HCT116 (cell line): ENCODE results near the gene SERINC1. TPM values are rescaled to one million over a fixed set of nuclear protein-coding genes. Genes with fewer than 3 reads are reported as not detected.
A peak's percentile ranks its signal among the peaks of the same experiment; 100 is the strongest.

Experiments
- ATAC-seq: fragments of 200-7000 bp; cut with Tn5 transposase; 2 replicates; pipeline ENCODE4 v1.9.1; 2020; ENCODE audit warnings: mild to moderate bottlenecking, moderate library complexity
- BruUV-seq: library from RNA; stranded (reverse); fragments of 400-500 nt; replicated peaks from 2 replicates; lab custom pipeline; 2021; lab: Mats Ljungman, UMichigan
- CTCF ChIA-PET: fragments of 300-600 bp; sonication (Branson Sonifier 250); formaldehyde crosslinking; loops from one replicate; lab custom pipeline; 2021; ENCODE audit warnings: antibody characterized with exemption; lab: Charles Lee
- POLR2A ChIA-PET: fragments of 300-600, 350-600 bp; sonication (Branson Sonifier 250); formaldehyde crosslinking; loops from one replicate; lab custom pipeline; 2021; ENCODE audit warnings: antibody characterized with exemption; lab: Charles Lee
- RAD21 ChIA-PET, 2 experiments: fragments of 300-600 bp; sonication (Branson Sonifier 250); formaldehyde crosslinking; loops; one replicate each; lab custom pipeline; 2023; ENCODE audit warnings: low total read pairs in 2 of 2; ENCODE audit not compliant: uncharacterized antibody in 2 of 2, unreplicated experiment in 2 of 2, low non-redundant PET in 1 of 2; lab: Charles Lee
- DNase-seq: peaks from one replicate; pipeline ENCODE4 v3.0.0-alpha.2; 2010; ENCODE audit warnings: low read depth, low spot score
- H2AFZ ChIP-seq: fragments of 200-600 bp; shearing (Covaris generic), sonication (generic); 2 replicates; pipeline ENCODE4 v1.6.1; 2017; ENCODE audit warnings: low read depth, mixed run types, mixed read lengths, antibody characterized with exemption, low read length; ENCODE audit not compliant: poor library complexity, severe bottlenecking
- H3K27ac ChIP-seq: 2 replicates; pipeline ENCODE4 v1.5.1; 2012; ENCODE audit warnings: low read depth, low read length
- H3K27me3 ChIP-seq: fragments of 200-600 bp; sonication (generic); 2 replicates; pipeline ENCODE4 v1.6.1; 2016; ENCODE audit warnings: mixed run types, low read length, mixed read lengths; ENCODE audit not compliant: insufficient read depth
- H3K36me3 ChIP-seq, 2 experiments: fragments of 200-500 bp in 1 of 2; fragments of 200-600 bp in 1 of 2; sonication (Bioruptor generic) in 1 of 2; sonication (generic) in 1 of 2; 2 replicates each; pipeline versions ENCODE4 v1.5.1 to v1.6.1; 2014 to 2016; ENCODE audit warnings: low read length in 2 of 2, inconsistent platforms in 1 of 2, mixed read lengths in 1 of 2, mixed run types in 1 of 2; ENCODE audit not compliant: insufficient read depth in 2 of 2, control insufficient read depth in 1 of 2
- H3K4me1 ChIP-seq, 2 experiments: fragments of 200-600 bp in 1 of 2; sonication (generic) in 1 of 2; 2 replicates each; pipeline versions ENCODE4 v1.5.1 to v1.6.1; 2012 to 2017; ENCODE audit warnings: low read length in 2 of 2, inconsistent platforms in 1 of 2, mild to moderate bottlenecking in 1 of 2, mixed read lengths in 1 of 2, mixed run types in 1 of 2, moderate library complexity in 1 of 2; ENCODE audit not compliant: insufficient read depth in 2 of 2, control insufficient read depth in 1 of 2
- H3K4me2 ChIP-seq: fragments of 200-600 bp; sonication (generic); 2 replicates; pipeline ENCODE4 v1.6.1; 2017; ENCODE audit warnings: mixed run types, low read length, mixed read lengths
- H3K4me3 ChIP-seq, 2 experiments: fragments of 200-600 bp in 1 of 2; sonication (generic) in 1 of 2; replicated peaks in 1 of 2; 2 replicates each; pipeline ENCODE4 v1.5.1; 2011 to 2016; ENCODE audit warnings: low read length in 2 of 2, control low read depth in 1 of 2, low read depth in 1 of 2, mild to moderate bottlenecking in 1 of 2, mixed read lengths in 1 of 2, mixed run types in 1 of 2
- H3K79me2 ChIP-seq: fragments of 200-600 bp; sonication (generic); 2 replicates; pipeline ENCODE4 v1.6.1; 2017; ENCODE audit warnings: mild to moderate bottlenecking, mixed run types, low read length, moderate library complexity, mixed read lengths; ENCODE audit not compliant: insufficient read depth
- H3K9ac ChIP-seq: fragments of 200-600 bp; sonication (generic); 2 replicates; pipeline ENCODE4 v1.6.1; 2016; ENCODE audit warnings: low read length, mixed read lengths
- H3K9me2 ChIP-seq: fragments of 200-600 bp; sonication (generic), shearing (Covaris generic); 2 replicates; pipeline ENCODE4 v1.6.1; 2017; ENCODE audit warnings: mixed run types, mild to moderate bottlenecking, moderate library complexity; ENCODE audit not compliant: insufficient read depth
- H3K9me3 ChIP-seq, 2 experiments: fragments of 200-500 bp in 1 of 2; fragments of 200-600 bp in 1 of 2; sonication (Bioruptor generic) in 1 of 2; sonication (generic) in 1 of 2; 2 replicates each; pipeline ENCODE4 v1.6.1; 2014 to 2017; ENCODE audit warnings: low read length in 2 of 2, mixed read lengths in 2 of 2, inconsistent platforms in 1 of 2, low read depth in 1 of 2, mild to moderate bottlenecking in 1 of 2, mixed run types in 1 of 2, moderate library complexity in 1 of 2; ENCODE audit not compliant: control insufficient read depth in 1 of 2, insufficient read depth in 1 of 2
- H4K20me1 ChIP-seq: fragments of 200-600 bp; sonication (generic), shearing (Covaris generic); 2 replicates; pipeline ENCODE4 v1.6.1; 2017; ENCODE audit warnings: mixed run types, mild to moderate bottlenecking, moderate library complexity; ENCODE audit not compliant: insufficient read depth
- CBX3 ChIP-seq: IDR thresholded peaks from 2 replicates; pipeline ENCODE4 v1.6.1; 2012; ENCODE audit warnings: low read depth
- CEBPB ChIP-seq: IDR thresholded peaks from 2 replicates; pipeline ENCODE4 v1.6.1; 2012; ENCODE audit warnings: low read depth
- CTCF ChIP-seq, 3 experiments: fragments of 200-600 bp in 1 of 3; sonication (generic) in 1 of 3; IDR thresholded peaks in 2 of 3; conservative IDR thresholded peaks in 1 of 3; 2 replicates each; pipeline ENCODE4 v1.5.1; 2012 to 2017; ENCODE audit warnings: low read depth in 2 of 3, low read length in 2 of 3, antibody characterized with exemption in 1 of 3, borderline replicate concordance in 1 of 3, control low read depth in 1 of 3, mild to moderate bottlenecking in 1 of 3, mixed read lengths in 1 of 3, mixed run types in 1 of 3, moderate library complexity in 1 of 3; ENCODE audit not compliant: insufficient read depth in 1 of 3
- EGR1 ChIP-seq: IDR thresholded peaks from 2 replicates; pipeline ENCODE4 v1.6.1; 2012; ENCODE audit warnings: low read depth
- EZH2phosphoT487 ChIP-seq: fragments of 200-600 bp; IDR thresholded peaks from 2 replicates; pipeline ENCODE4 v1.6.1; 2018; ENCODE audit warnings: antibody characterized with exemption, borderline replicate concordance
- POLR2A ChIP-seq: IDR thresholded peaks from 2 replicates; pipeline ENCODE4 v1.7.0; 2011; ENCODE audit warnings: borderline replicate concordance; ENCODE audit not compliant: insufficient read depth, insufficient read length; ENCODE audit errors: extremely low read depth
- SP1 ChIP-seq: IDR thresholded peaks from 2 replicates; pipeline ENCODE4 v1.6.1; 2012; ENCODE audit warnings: low read depth
- TCF7L2 ChIP-seq: IDR thresholded peaks from 2 replicates; pipeline ENCODE4 v1.7.0; 2011; ENCODE audit warnings: borderline replicate concordance, inconsistent platforms; ENCODE audit not compliant: insufficient read depth, insufficient read length; ENCODE audit errors: extremely low read depth
- YY1 ChIP-seq: IDR thresholded peaks from 2 replicates; pipeline ENCODE4 v1.6.1; 2011; ENCODE audit warnings: low read length, low read depth, moderate library complexity, mild to moderate bottlenecking; ENCODE audit not compliant: insufficient replicate concordance; ENCODE audit errors: extremely low read depth
- ZFX ChIP-seq: fragments of 450-650 bp; IDR thresholded peaks from 2 replicates; pipeline ENCODE4 v1.6.1; 2017
- intact Hi-C: fragments of 100-400 bp; cut with micrococcal nuclease; formaldehyde crosslinking; loops from 2 replicates; pipeline ENCODE4 v1.10.0; 2022
- total RNA-seq: library from RNA; stranded (reverse); gene quantifications from one replicate; pipeline ENCODE4 v1.2.1, GENCODE V29; 2021; ENCODE audit not compliant: unreplicated experiment

SERINC1 gene
- total RNA-seq, 1 experiment from 2014 or later, result 45.2 TPM

- peak overlapping the region; percentile 6 to 41; a peak in 2 of 4 replicates for H3K4me3 ChIP-seq
- H3K27me3 ChIP-seq, result no peaks in the 10 kb centered on the region
- TF ChIP-seq EGR1, result no peak
- TF ChIP-seq YY1, result no peak
- TF ChIP-seq POLR2A, result peak; percentile 56
- no peak for TF ChIP-seq TCF7L2
- no peak for TF ChIP-seq SP1
- no peak for TF ChIP-seq ZFX
- TF ChIP-seq CEBPB, result no peak
- no peak for TF ChIP-seq CBX3
- RAD21 ChIA-PET, result interaction anchor here in 1 of 2 experiments (0.7 kb wide), 1 partner anchor 9 kb away, joined by 3 read pairs; no protein-coding TSS in a partner anchor
- H3K9me3 ChIP-seq, result no peaks in the 10 kb centered on the region
- H3K4me1 ChIP-seq, result peaks cover 4 to 18% of the 10 kb centered on the region in 2 experiments; a peak in 2 of 4 replicates
- peak overlapping the region; percentile 39; the same call in 1 of the 2 replicates for H3K9ac ChIP-seq
- BruUV-seq, result no TSS peak
- no peaks in the 10 kb centered on the region for H3K9me2 ChIP-seq
- H3K4me2 ChIP-seq, result peak overlapping the region; percentile 70
- H3K36me3 ChIP-seq, result no peaks in the 10 kb centered on the region
- intact Hi-C loops, result no loop called here
- peaks cover 6% of the 10 kb centered on the region; the same call in 1 of the 2 replicates for H4K20me1 ChIP-seq
- CTCF ChIA-PET, result interaction anchor here (1.3 kb wide), 1 partner anchor 14 kb away, joined by 3 read pairs; no protein-coding TSS in a partner anchor
- peak overlapping the region; percentile 22; the same call in 1 of the 2 replicates for H3K27ac ChIP-seq
- ATAC-seq (no peak), DNase-seq (no peak)
- H2AFZ ChIP-seq, result peak overlapping the region; percentile 29
- peaks cover 45% of the 10 kb centered on the region for H3K79me2 ChIP-seq
- POLR2A ChIA-PET, result no interaction called here
Measured at GRCh38 chr6:122399055-122399347, 72.6 kb downstream of the SERINC1 start.

- TF ChIP-seq ZFX, result no peak
- no peak for TF ChIP-seq YY1
- TF ChIP-seq EZH2phosphoT487, result no peak
- TF ChIP-seq SP1, result no peak
- TF ChIP-seq CTCF (IDR thresholded peaks at IDR 0.05 in 2 of 3, conservative IDR thresholded peaks at IDR 0.05 in 1 of 3; ENCODE audit: borderline replicate concordance in 1 of 3, insufficient read depth in 1 of 3, low read depth in 2 of 3, low read length in 2 of 3), result no peak
- Histone ChIP-seq H3K9ac (no peak overlapping the region), H3K36me3 (no peaks in the 10 kb centered on the region), H3K27me3 (no peaks in the 10 kb centered on the region), H3K79me2 (no peaks in the 10 kb centered on the region), H3K4me2 (no peak overlapping the region), H3K9me3 (no peaks in the 10 kb centered on the region), H4K20me1 (no peaks in the 10 kb centered on the region), H3K4me1 (peaks cover 2 to 5% of the 10 kb centered on the region in 2 experiments; a peak in 2 of 4 replicates), H2AFZ (no peak overlapping the region), H3K9me2 (no peaks in the 10 kb centered on the region), H3K27ac (no peak overlapping the region), H3K4me3 (no peak overlapping the region)
- BruUV-seq, result no TSS peak
- ATAC-seq (no peak), DNase-seq (no peak)
- RAD21 ChIA-PET, result no interaction called here
- intact Hi-C loops, result no loop called here
- CTCF ChIA-PET, result no interaction called here
- POLR2A ChIA-PET, result no interaction called here
Measured at GRCh38 chr6:122394016-122394415, 77.6 kb downstream of the SERINC1 start.
